GM12872 (cell line): ENCODE measurements around the gene TRAF4.

Experiments
- TF ChIP-seq, protein P1 (sequence below): IDR thresholded peaks from 3 replicates; pipeline ENCODE4 v1.5.1; 2011; ENCODE audit warnings: low read depth, mild to moderate bottlenecking, low read length, moderate library complexity; ENCODE audit not compliant: insufficient read depth

Gene TRAF4, protein sequence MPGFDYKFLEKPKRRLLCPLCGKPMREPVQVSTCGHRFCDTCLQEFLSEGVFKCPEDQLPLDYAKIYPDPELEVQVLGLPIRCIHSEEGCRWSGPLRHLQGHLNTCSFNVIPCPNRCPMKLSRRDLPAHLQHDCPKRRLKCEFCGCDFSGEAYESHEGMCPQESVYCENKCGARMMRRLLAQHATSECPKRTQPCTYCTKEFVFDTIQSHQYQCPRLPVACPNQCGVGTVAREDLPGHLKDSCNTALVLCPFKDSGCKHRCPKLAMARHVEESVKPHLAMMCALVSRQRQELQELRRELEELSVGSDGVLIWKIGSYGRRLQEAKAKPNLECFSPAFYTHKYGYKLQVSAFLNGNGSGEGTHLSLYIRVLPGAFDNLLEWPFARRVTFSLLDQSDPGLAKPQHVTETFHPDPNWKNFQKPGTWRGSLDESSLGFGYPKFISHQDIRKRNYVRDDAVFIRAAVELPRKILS

DNA sequence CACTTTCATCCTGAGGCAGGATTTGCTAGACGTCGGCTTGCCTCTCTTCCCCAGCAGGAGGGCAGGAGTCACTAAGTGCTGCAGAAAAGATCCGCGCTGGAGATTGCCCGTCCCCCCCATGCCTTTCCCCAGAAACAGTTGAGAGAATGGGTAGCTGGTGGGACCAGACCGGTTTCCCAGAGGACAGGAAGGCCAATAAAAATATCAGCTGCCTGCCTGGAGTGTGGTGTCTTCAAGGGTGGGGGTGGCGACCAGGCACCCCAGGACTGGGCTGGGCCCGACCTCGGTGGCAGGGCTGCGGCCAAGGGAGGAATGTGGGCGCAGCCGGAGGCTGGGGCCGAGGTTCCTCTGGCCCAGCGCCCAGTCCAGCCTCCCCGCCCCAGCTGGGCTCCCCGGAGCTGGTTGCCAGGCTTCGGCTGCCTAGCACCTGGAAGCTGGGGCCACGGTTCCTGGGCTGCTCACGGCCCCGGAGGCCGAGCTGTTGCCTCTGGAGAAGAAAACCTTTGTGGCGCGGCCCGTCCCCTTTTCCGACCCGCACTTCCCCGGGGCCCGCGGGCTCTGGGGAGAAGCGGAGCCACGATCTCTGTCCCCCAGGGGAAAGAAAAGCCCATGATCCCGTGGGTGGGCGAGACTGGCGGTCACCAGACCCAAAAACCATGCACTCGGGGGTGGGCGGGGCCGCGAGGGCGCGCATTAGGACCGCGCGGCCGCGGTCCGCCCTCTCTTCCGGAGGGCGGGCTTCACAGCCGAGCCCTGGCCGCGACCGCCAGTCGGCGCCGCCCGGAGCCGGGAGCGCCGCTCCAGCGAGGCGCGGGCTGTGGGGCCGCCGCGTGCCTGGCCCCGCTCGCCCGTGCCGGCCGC, at the start of gene TRAF4:
Gene TRAF4, plus strand, starts transcription at position 769 of the 861 bp plus-strand sequence. CDS start 102 bp downstream, outside the sequence.
- TF ChIP-seq, protein P1, sequence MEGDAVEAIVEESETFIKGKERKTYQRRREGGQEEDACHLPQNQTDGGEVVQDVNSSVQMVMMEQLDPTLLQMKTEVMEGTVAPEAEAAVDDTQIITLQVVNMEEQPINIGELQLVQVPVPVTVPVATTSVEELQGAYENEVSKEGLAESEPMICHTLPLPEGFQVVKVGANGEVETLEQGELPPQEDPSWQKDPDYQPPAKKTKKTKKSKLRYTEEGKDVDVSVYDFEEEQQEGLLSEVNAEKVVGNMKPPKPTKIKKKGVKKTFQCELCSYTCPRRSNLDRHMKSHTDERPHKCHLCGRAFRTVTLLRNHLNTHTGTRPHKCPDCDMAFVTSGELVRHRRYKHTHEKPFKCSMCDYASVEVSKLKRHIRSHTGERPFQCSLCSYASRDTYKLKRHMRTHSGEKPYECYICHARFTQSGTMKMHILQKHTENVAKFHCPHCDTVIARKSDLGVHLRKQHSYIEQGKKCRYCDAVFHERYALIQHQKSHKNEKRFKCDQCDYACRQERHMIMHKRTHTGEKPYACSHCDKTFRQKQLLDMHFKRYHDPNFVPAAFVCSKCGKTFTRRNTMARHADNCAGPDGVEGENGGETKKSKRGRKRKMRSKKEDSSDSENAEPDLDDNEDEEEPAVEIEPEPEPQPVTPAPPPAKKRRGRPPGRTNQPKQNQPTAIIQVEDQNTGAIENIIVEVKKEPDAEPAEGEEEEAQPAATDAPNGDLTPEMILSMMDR, result no peak

DNA sequence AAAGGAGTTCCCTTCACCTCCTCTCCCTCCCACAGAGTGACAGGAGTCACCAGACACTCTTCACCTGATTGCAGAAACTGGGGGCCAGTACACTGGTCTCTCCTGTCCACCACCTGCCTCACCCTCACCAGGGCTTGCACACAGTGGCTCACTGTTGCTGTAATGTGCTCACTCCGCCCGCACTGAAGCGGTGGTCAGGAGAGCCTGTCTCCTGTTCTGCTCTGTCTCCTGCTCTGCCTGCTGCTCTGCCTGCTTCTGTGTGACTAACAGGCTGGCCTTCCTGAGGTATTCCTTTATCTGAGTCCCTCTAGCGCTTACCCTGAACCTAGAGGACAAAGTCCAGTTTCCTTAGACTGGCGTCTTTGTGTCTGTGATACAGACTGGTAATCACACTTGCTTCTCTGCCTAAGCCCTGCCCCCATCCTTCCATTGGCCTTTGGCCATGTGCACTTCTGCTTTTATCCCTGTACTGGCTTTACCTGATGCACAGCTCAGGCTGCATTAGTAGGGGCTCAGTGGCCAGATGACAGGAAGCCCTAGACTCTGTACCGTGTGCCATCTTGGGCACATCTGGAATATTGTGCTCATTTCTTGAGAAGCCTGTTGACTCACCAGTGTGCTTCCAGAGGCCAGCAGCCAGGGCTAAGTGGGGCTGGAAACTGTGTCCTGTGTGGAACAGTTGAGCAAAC, 45.4 kb upstream of the TRAF4 start:
- TF ChIP-seq, protein P1, result no peak

DNA sequence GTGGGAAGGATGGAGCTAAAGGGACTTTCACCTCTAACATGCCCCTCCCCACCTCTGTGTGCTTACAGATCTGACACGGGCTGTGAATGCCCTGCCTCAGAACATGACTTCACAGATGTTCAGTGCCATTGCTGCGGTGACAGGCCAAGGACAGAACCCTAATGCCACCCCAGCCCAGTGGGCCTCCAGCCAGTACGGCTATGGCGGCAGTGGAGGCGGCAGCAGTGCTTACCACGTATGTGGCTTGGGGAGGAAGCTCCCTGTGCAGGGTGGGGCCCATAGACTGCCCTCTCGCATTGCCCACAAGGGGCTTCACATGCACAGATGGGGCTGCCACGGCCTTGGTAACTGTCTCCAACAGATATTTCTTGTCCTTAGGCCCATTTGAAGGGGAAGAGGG, 43.5 kb upstream of the TRAF4 start:
- TF ChIP-seq, protein P1, result no peak

DNA sequence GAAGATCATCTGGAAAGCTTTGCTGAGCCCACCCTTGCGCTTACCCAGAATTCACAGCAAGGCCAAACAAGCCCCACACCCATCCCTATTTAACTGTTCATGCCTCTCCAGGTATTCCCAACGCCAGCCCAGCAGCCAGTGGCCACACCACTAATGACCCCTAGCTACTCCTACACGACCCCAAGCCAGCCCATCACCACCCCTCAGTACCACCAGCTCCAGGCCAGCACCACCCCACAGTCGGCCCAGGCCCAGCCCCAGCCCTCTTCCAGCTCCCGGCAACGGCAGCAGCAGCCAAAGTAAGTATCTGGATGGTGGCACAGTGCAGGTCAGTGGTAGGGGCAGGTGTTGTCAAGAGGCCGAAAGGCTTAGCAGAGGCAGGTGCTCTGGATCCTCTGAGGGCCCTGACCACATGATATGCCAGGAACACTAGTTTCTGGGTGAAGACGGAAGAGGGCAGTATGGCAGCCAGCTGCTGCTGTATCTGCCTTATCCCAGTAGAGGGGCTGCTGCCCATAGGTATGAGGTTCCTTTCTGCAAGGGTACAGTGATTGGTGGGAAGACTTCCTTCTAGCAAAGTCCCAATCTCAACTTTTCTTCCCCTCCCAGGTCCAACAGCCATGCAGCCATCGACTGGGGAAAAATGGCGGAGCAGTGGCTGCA, 42.9 kb upstream of the TRAF4 start:
- TF ChIP-seq, protein P1, result no peak

DNA sequence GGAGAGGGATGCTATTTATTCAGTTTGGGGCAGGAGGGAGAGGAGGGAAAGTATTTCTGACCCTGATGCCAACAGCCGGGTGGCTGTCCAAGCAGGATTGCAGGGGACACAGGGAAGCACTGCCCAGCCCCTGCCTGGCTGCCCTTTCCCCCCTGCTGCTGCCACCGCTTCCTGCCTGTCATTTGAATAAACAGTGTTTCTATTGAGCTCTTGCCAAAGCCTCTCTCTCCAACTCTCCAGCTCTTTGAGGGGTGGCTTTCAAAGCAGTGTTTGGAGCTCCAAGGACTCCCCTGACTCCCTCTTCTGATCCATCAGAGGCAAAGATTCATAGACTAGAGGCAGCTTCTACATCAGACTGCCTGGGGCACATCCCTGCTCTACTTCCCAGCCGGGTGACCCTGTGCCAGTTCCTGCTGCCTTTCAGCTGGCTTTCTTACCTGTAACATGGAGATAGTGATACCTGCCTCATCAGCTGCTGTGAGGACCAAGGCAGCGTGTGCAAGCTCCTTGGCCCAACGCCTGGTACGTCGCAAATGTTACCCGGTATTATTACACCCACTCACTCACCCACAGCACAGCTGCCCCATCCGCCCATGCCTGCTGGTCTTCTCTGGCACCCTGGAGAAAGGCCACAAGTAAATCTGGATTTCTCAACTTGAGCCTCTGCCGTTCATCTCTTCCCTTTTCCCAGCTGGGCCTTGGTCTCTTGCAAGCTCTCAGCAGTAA, 41.6 kb upstream of the TRAF4 start:
- TF ChIP-seq, protein P1, result no peak

DNA sequence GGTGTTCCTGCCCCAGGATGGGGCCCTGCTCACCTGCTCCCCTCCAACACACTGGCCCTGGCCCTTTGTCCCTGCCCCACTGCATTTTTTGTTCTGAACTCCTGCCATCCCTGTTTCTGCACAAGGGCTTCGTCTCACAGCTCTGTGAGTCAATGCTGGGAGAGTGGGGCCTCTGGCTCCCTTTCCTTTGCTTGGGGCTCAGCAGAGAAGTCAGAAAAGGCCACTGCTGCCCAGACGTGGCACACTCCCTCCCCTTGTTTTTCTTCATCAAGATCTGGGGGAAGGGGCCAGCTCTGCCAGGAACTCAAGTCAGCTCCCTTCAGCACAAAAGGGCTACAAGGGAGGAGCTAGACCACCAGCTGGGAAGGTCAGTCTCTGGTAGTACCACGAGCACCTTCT, 41.1 kb upstream of the TRAF4 start:
- TF ChIP-seq, protein P1, result no peak
